ENCODE measurements around the gene ZNF594. TPM values are rescaled to one million over a fixed set of nuclear protein-coding genes. Genes with fewer than 3 reads are reported as not detected.
"Not testable (repeated sequence)": the region's sequence is repeated elsewhere in the genome, so short reads cannot be mapped to it uniquely, and the experiment has no call there.

The ZNF594 gene
- total RNA-seq, 1 donor from 2014 or later = 7.1 TPM

DNA sequence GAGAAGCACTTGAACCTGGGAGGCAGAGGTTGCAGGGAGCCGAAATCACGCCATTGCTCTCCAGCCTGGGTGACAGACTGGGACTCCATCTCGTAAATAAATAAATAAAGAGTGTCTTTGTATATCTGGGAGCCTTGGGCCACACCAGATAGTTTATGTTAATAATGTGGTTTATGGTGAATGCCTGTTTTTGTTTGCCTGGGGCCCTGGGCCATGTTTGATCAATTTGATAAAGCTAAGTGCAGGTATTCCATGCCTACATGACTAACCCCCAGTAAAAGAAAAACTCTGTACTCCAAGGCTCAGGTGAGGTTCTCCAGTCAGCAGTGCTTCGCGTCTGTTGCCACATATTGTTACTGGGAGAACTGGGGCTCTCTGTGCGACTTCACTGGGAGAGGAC is 27.9 kb upstream of the ZNF594 start:
- Histone ChIP-seq H3K4me3 (no peak overlapping the region), H3K36me3 (peaks cover 19% of the 10 kb centered on the region), H3K9me3 (no peaks in the 10 kb centered on the region), H3K27ac (no peak overlapping the region), H3K4me1 (no peaks in the 10 kb centered on the region), H3K27me3 (no peaks in the 10 kb centered on the region)
- TF ChIP-seq, protein P1, sequence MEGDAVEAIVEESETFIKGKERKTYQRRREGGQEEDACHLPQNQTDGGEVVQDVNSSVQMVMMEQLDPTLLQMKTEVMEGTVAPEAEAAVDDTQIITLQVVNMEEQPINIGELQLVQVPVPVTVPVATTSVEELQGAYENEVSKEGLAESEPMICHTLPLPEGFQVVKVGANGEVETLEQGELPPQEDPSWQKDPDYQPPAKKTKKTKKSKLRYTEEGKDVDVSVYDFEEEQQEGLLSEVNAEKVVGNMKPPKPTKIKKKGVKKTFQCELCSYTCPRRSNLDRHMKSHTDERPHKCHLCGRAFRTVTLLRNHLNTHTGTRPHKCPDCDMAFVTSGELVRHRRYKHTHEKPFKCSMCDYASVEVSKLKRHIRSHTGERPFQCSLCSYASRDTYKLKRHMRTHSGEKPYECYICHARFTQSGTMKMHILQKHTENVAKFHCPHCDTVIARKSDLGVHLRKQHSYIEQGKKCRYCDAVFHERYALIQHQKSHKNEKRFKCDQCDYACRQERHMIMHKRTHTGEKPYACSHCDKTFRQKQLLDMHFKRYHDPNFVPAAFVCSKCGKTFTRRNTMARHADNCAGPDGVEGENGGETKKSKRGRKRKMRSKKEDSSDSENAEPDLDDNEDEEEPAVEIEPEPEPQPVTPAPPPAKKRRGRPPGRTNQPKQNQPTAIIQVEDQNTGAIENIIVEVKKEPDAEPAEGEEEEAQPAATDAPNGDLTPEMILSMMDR (IDR thresholded peaks at IDR 0.05) = no peak
- DNase-seq (no peak), ATAC-seq (no peak)
- intact Hi-C loops (cut with DNase I) = no loop called here

DNA sequence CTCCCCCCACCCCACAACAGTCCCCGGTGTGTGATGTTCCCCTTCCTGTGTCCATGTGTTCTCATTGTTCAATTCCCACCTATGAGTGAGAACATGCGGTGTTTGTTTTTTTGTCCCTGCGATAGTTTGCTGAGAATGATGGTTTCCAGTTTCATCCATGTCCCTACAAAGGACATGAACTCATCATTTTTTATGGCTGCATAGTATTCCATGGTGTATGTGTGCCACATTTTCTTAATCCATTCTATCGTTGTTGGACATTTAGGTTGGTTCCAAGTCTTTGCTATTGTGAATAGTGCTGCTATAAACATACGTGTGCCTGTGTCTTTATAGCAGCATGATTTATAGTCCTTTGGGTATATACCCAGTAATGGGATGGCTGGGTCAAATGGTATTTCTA is 25.9 kb upstream of the ZNF594 start:
- H3K4me1 ChIP-seq; H3K27ac ChIP-seq; H3K27me3 ChIP-seq; DNase-seq; ATAC-seq; intact Hi-C loops (cut with DNase I); H3K4me3 ChIP-seq; H3K9me3 ChIP-seq: not testable (repeated sequence)
- peaks cover 25% of the 10 kb centered on the region for H3K36me3 ChIP-seq

DNA sequence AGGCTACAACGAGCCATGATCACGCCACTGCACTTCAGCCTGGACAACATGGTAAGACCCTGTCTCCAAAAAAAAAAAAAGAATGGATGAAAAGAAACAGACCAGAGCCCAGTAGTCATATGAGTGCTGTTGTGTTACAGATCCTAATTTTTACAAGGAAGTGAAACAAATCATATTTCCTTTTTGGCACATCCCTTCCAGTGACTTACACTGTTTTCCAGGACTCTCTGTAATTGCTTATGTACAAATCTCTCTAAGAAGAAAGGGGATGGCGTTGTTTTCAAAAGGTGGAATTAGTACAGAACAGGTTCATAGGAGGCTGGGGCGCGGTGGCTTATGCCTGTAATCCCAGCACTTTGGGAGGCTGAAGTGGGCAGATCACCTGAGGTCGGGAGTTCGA is 19.8 kb upstream of the ZNF594 start:
- peak; percentile 70 for ATAC-seq
- intact Hi-C loops (cut with DNase I) = no loop called here
- H3K9me3 ChIP-seq = no peaks in the 10 kb centered on the region
- TF ChIP-seq, protein P1 (IDR thresholded peaks at IDR 0.05) = no peak
- H3K27ac ChIP-seq = no peak overlapping the region
- no peak overlapping the region for H3K4me3 ChIP-seq
- no peak for DNase-seq
- no peaks in the 10 kb centered on the region for H3K27me3 ChIP-seq
- no peaks in the 10 kb centered on the region for H3K4me1 ChIP-seq
- H3K36me3 ChIP-seq = peaks cover 28% of the 10 kb centered on the region

DNA sequence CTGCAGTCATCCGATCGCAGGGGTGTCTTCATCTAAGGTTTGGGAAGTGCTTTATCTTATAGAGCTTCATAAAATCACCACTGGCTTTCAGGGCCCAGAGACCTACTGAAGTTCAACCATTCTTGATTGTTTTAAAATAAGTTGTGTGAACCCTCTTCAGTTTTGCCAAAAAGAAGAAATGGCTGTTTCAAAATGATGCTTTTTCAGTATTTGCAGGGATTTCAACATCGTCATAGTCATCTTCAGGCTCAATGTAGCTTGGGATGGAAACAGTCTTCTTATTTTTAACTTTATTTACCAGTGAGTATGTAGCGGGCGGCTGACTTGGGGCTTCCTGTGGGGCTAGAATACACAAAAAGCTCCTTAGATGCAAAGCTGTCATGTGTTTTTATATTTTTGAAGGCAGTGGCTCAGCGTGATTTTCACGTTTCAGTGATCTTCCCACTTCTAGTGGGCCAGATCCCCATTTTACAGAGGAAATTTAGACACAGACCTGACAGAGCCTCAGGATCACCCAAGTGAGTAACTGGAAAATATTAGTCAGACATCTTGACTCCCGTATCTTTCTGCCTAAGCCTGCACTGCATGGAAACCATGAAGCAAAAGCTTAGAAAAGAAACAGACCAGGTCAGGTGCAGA is 19.1 kb upstream of the ZNF594 start:
- H3K27ac ChIP-seq = no peak overlapping the region
- H3K36me3 ChIP-seq = peaks cover 23% of the 10 kb centered on the region
- ATAC-seq (no peak), DNase-seq (no peak)
- TF ChIP-seq, protein P1 (IDR thresholded peaks at IDR 0.05) = no peak
- H3K27me3 ChIP-seq = no peaks in the 10 kb centered on the region
- intact Hi-C loops (cut with DNase I) = no loop called here
- no peaks in the 10 kb centered on the region for H3K9me3 ChIP-seq
- H3K4me3 ChIP-seq = no peak overlapping the region
- no peaks in the 10 kb centered on the region for H3K4me1 ChIP-seq

DNA sequence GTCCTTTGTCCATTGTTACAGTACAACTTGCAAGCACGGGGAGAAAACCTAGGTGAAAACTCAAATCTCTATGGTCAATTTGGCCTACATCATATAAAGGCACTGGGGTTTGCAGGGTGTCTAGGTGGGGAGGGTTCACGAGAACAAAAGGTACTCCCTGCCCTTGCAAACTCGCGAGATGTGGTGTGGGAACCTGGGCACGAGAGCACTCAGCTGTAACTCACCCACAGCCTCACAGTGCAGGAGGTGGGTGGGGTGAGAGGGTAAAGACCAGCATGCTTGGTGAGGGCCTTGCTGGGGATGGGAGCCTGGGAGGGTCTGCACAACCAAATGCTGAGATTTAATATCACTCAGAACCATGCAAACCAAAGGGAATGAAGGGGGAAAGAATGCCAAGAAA is 18.4 kb upstream of the ZNF594 start:
- H3K27ac ChIP-seq = no peak overlapping the region
- no peaks in the 10 kb centered on the region for H3K27me3 ChIP-seq
- H3K4me1 ChIP-seq = no peaks in the 10 kb centered on the region
- DNase-seq (no peak), ATAC-seq (no peak)
- intact Hi-C loops (cut with DNase I) = no loop called here
- TF ChIP-seq, protein P1 (IDR thresholded peaks at IDR 0.05) = no peak
- no peaks in the 10 kb centered on the region for H3K9me3 ChIP-seq
- no peak overlapping the region for H3K4me3 ChIP-seq
- H3K36me3 ChIP-seq = peaks cover 16% of the 10 kb centered on the region

DNA sequence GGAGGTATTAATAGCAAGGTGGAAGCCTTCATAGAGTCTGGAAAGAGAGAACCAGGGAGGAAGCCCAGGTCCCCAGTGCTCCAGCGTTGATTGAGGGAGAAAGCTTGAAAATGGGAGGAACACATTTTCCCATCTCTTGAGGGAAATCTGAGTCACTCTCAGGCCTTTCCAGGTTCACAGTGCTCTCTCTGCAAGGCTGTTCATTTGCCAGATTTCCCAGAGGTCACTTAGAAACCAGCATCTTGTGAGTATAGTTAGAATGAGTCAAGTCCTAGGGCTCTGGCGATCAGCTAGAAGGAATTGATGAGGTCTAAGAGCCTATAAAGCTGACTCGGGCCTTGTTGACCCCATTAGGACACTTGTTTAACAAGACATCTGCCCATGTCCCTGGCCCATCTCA is 17.7 kb upstream of the ZNF594 start:
- Histone ChIP-seq H3K27me3 (no peaks in the 10 kb centered on the region), H3K4me1 (no peaks in the 10 kb centered on the region), H3K27ac (no peak overlapping the region), H3K9me3 (no peaks in the 10 kb centered on the region), H3K36me3 (peaks cover 16% of the 10 kb centered on the region), H3K4me3 (no peak overlapping the region)
- TF ChIP-seq, protein P1 (IDR thresholded peaks at IDR 0.05) = no peak
- ATAC-seq (no peak), DNase-seq (no peak)
- intact Hi-C loops (cut with DNase I) = no loop called here
